HEK293 (cell line): ENCODE results near the gene CERS5.
A peak's percentile ranks its signal among the peaks of the same experiment; 100 is the strongest.

Source experiments
- CTCF ChIA-PET: fragments of 350-600 bp; formaldehyde crosslinking; extraction: SDS; loops from one replicate; lab custom pipeline; 2021; ENCODE audit warnings: antibody characterized with exemption; lab: Yijun Ruan, JAX
- POLR2A ChIA-PET: fragments of 300-600 bp; formaldehyde crosslinking; extraction: SDS; loops from one replicate; lab custom pipeline; 2020; ENCODE audit warnings: antibody characterized with exemption, inconsistent platforms; lab: Yijun Ruan, JAX
- H3K27ac ChIP-seq: fragments of 200-500 bp; sonication (Bioruptor generic); 2 replicates; pipeline ENCODE4 v1.5.1; 2014; ENCODE audit warnings: low read depth, low read length, control low read depth, inconsistent platforms; ENCODE audit errors: extremely low read depth
- H3K36me3 ChIP-seq, 2 experiments: fragments of 200-500 bp in 1 of 2; sonication (Bioruptor generic) in 1 of 2; 1 replicate in 1 of 2; 2 replicates in 1 of 2; pipeline ENCODE4 v1.5.1; 2014 to 2017; ENCODE audit warnings: inconsistent platforms in 2 of 2, low read length in 2 of 2; ENCODE audit not compliant: control insufficient read depth in 2 of 2, insufficient read depth in 1 of 2
- H3K4me1 ChIP-seq: fragments of 200-500 bp; sonication (Bioruptor generic); 2 replicates; pipeline ENCODE4 v1.5.1; 2014; ENCODE audit warnings: mild to moderate bottlenecking, low read length, inconsistent platforms; ENCODE audit not compliant: control insufficient read depth, insufficient read depth
- H3K4me3 ChIP-seq: 2 replicates; pipeline ENCODE4 v1.5.1; 2011; ENCODE audit warnings: low read depth, mild to moderate bottlenecking, control low read depth, low read length, moderate library complexity
- H3K9me3 ChIP-seq: fragments of 200-500 bp; sonication (Bioruptor generic); 2 replicates; pipeline ENCODE4 v1.5.1; 2014; ENCODE audit warnings: low read depth, low read length, inconsistent platforms; ENCODE audit not compliant: control insufficient read depth, insufficient read depth
- EGR2 ChIP-seq: fragments of 450-650 bp; formaldehyde crosslinking; IDR thresholded peaks from 2 replicates; pipeline ENCODE4 v1.5.1; 2016; ENCODE audit warnings: low read depth, missing biosample characterization, missing genetic modification characterization
- KLF9 ChIP-seq: fragments of 450-650 bp; formaldehyde crosslinking; IDR thresholded peaks from 2 replicates; pipeline ENCODE4 v1.5.1; 2016; ENCODE audit warnings: missing biosample characterization, missing genetic modification characterization, low read depth
- MYNN ChIP-seq: fragments of 450-650 bp; formaldehyde crosslinking; IDR thresholded peaks from 2 replicates; pipeline ENCODE4 v1.5.1; 2016; ENCODE audit warnings: missing biosample characterization, missing genetic modification characterization, borderline replicate concordance
- REST ChIP-seq: fragments of 450-650 bp; formaldehyde crosslinking; IDR thresholded peaks from 2 replicates; pipeline ENCODE4 v1.5.1; 2016; ENCODE audit warnings: missing biosample characterization, missing genetic modification characterization
- ZFHX2 ChIP-seq: fragments of 450-650 bp; formaldehyde crosslinking; conservative IDR thresholded peaks from 2 replicates; pipeline ENCODE4 v1.5.1; 2016; ENCODE audit warnings: missing biosample characterization, missing genetic modification characterization
- ZFP41 ChIP-seq: fragments of 450-650 bp; formaldehyde crosslinking; IDR thresholded peaks from 2 replicates; pipeline ENCODE4 v1.5.1; 2016; ENCODE audit warnings: missing biosample characterization, missing genetic modification characterization, borderline replicate concordance
- ZNF2 ChIP-seq: fragments of 450-650 bp; formaldehyde crosslinking; IDR thresholded peaks from 2 replicates; pipeline ENCODE4 v1.5.1; 2016; ENCODE audit warnings: missing biosample characterization, missing genetic modification characterization
- ZNF837 ChIP-seq: fragments of 450-650 bp; formaldehyde crosslinking; IDR thresholded peaks from 2 replicates; pipeline ENCODE4 v1.5.1; 2016; ENCODE audit warnings: missing biosample characterization, missing genetic modification characterization
- ZSCAN16 ChIP-seq: fragments of 450-650 bp; formaldehyde crosslinking; IDR thresholded peaks from 2 replicates; pipeline ENCODE4 v1.5.1; 2016; ENCODE audit warnings: missing biosample characterization, missing genetic modification characterization
- ZXDB ChIP-seq: fragments of 450-650 bp; formaldehyde crosslinking; IDR thresholded peaks from 2 replicates; pipeline ENCODE4 v1.5.1; 2016; ENCODE audit warnings: missing biosample characterization, missing genetic modification characterization

Gene CERS5

GRCh38 chr12:50082644-50083043 is 84.5 kb downstream of the CERS5 start (continued):
- TF ChIP-seq ZFP41 (tag by site-specific recombination) = no peak
- no peak for TF ChIP-seq ZXDB (tag by site-specific recombination)
- no peak for TF ChIP-seq MYNN
- TF ChIP-seq EGR2 = no peak
- no peak for TF ChIP-seq KLF9
- TF ChIP-seq ZNF2 (tag by site-specific recombination) = no peak

GRCh38 chr12:50081096-50081808 is 85.9 kb downstream of the CERS5 start:
- TF ChIP-seq ZSCAN16 = no peak
- peak; percentile 84 for TF ChIP-seq ZFHX2 (tag by site-specific recombination)
- peak; percentile 82 for TF ChIP-seq EGR2
- H3K4me1 ChIP-seq = no peaks in the 10 kb centered on the region
- H3K36me3 ChIP-seq = peaks cover 0 to 7% of the 10 kb centered on the region in 2 experiments; a peak in 1 of 3 replicates
- CTCF ChIA-PET = interaction anchor here (1.6 kb wide), 1 partner anchor 21 kb away, joined by 3 read pairs; no protein-coding TSS in a partner anchor
- H3K9me3 ChIP-seq = no peaks in the 10 kb centered on the region
- POLR2A ChIA-PET = no interaction called here
- H3K4me3 ChIP-seq = no peak overlapping the region
- H3K27ac ChIP-seq = no peak overlapping the region

- Histone ChIP-seq H3K9me3 (no peaks in the 10 kb centered on the region), H3K27ac (no peak overlapping the region), H3K4me3 (no peak overlapping the region), H3K36me3 (peaks cover 0 to 3% of the 10 kb centered on the region in 2 experiments; a peak in 1 of 3 replicates), H3K4me1 (no peaks in the 10 kb centered on the region)
- POLR2A ChIA-PET = no interaction called here
- CTCF ChIA-PET = interaction anchor here (0.7 to 2.1 kb wide), 6 partner anchors 9 to 429 kb away, joined by 3 to 8 read pairs (median 3); no protein-coding TSS in a partner anchor
- TF ChIP-seq ZNF837 (tag by site-specific recombination) = no peak
- TF ChIP-seq REST (tag by site-specific recombination) = peak; percentile 92
These were observed 87.4 kb downstream of the CERS5 start for GRCh38 chr12:50079771-50080170.
